Dedifferentiated amniotic fluid mesenchymal stem cell (primary cell): ENCODE measurements around the gene TBC1D14.

ENCODE experiments used
- DNase-seq: peaks from one replicate; pipeline ENCODE4 v3.0.0-alpha.2; 2016; ENCODE audit errors: extremely low spot score

The TBC1D14 gene

DNA sequence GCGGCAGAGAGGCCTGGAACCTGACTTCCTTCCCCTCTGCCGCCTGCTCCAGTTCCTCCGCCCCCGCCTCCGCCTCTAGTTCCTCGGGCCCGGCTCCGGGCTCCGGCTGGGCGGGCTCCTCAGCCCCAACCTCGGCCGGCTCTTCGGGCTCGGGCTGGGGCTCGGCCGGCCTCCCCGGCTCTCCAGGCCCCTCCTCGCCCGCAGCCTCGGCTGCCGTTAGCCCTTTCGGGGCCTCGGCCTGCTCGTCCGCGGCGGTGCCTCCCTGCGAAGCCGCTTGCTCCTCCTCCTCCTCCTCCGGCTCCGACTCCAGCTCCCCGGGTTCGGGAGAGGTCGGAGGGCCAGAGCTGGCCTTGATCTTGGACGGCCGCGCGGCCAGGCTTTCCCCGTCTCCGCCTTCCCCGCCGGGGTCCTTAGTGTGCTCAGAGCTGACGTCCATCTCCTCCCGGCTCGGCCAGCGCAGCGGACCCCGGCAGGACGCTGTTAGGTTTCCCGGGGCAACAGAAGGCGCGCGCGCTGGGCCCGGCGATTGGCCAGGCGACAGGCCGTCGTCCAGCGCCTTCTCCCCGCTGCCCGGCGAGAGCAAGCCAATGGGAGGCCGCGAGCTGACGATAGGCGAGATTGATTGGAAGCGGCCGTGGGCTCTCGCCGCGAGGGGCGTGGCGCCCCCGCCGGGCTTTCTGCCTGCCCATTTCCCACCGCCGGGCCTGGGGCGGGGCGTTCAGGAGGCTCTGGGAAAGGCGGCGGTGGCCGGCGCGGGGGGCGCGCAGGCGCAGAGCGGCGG, 133.1 kb downstream of the TBC1D14 start:
- DNase-seq = peak; percentile 97

GRCh38 chr4:7043284-7044136, 133.9 kb downstream of the TBC1D14 start, which contains the start of gene TADA2B:
Gene TADA2B, plus strand, starts transcription at chr4:7043372. Its CDS starts 208 bp downstream, at chr4:7043580.
- DNase-seq = peak; percentile 22

- no peak for DNase-seq
These were observed 134.7 kb downstream of the TBC1D14 start for GRCh38 chr4:7044137-7044930.

DNA sequence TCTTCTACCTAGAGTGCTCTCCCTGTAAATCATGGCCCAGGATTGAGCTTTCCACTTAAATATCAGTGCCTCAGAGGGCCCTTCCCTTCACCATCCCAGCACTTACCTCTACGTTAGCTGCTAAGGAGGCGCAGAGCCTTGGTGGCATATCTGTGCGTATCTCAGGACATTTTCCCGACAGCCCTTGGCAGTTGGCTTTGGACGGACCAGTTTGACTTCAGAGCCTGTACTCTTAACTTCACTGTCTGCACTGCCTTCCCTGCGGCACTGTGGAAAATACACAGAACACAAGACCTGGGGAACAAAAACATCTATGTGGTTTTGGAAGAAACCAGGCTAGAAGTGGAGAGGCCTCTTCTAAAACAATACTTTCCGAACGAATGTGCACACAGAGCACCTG, 135.9 kb downstream of the TBC1D14 start:
- no peak for DNase-seq

- no peak for DNase-seq
These were observed 136.6 kb downstream of the TBC1D14 start for GRCh38 chr4:7045961-7046921.

GRCh38 chr4:7046971-7047370, 137.3 kb downstream of the TBC1D14 start:
- DNase-seq = no peak

- no peak for DNase-seq
These were observed 139.0 kb downstream of the TBC1D14 start for GRCh38 chr4:7048642-7049041.

DNA sequence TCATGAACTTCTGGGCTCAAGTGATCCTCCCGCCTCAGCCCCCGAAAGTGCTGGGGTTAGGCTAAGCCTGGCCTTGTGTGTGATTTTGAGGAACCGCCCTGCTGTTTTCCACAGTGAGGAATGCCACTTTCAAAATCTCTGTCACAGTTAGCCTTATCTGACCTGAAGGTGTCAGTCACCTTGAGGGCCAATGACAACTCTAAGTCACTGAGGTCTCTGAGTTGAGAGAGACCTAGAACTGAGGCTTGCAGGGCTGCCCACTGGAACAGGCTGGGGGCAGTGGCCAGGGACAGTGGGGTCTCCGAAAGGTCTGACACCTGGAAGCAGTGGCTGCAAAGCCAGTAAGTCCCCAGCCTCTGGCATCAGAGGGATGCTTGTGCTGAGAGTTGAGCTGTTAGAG, 139.7 kb downstream of the TBC1D14 start:
- no peak for DNase-seq

DNA sequence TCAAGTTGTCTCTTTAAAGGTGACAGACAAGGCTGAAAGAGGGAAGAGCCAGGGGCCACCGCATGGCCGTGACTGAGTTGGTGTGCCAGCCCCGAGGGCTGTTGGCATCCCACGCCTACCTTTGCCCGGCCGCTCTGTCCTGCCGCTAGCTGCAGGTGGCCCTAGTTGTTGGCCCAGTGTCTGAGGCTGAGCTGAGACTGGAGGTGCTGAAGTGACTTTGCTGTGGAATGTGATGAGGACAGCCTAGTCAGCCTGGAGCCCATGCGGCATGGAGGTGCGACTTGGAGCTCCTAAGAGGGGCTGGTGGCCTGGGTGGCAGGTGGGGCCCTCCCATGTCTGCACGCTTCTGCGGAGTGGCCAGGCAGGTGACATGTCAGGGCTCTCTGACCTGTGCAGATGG, 140.1 kb downstream of the TBC1D14 start:
- no peak for DNase-seq

DNA sequence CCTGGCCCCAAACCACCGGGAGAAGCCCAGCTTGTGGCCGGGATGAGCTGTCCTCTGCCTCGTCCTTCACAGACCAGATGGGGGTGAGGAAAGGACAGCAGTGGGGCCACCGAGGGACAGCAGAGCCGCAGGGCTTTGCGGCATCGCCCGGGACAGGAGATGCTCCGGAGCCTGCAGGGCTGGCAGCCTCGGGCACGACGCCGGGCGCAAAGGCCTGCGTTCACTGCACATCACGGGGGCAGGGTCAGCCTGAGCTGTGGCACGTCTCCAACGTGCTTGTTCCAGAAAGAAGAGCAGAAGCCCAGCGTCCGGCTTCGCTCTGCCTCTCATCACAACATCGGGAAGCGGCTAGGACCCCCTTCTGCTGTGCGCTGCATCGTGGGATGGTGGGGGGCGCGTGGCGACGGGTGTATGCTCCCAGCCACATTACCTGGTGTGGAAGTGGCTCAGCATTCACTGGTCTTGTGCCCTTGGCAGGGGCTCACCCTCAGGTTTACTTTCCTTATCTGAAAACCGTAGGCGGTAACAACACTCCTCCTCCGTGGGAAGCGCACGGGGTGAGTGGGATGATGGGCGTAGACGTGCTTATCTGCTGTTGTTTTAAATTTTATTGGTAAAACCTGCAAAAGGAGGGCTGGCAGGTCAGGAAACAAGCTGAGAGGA, 141.0 kb downstream of the TBC1D14 start:
- no peak for DNase-seq

- no peak for DNase-seq
These were observed 141.5 kb downstream of the TBC1D14 start for GRCh38 chr4:7051144-7051495.

DNA sequence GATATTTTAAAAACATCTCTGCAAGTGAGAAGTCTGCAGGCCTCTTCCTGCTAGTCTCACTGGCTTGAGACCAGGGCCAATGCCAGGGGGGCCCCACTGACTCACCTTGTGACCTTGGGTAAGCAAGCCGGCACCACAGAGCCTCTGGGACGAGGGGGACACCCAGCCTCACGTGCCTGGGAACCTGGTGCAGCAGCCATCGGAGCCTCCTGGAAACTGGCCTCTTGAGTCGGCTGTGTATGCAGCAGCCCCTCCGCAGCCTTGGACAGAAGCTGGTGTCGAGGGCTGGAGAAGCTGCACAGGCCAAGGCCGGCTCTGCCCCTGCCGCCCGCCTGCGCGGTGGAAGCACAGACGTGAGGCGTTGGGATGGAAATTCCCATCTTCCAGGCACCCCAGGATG, 142.3 kb downstream of the TBC1D14 start:
- DNase-seq = no peak

DNA sequence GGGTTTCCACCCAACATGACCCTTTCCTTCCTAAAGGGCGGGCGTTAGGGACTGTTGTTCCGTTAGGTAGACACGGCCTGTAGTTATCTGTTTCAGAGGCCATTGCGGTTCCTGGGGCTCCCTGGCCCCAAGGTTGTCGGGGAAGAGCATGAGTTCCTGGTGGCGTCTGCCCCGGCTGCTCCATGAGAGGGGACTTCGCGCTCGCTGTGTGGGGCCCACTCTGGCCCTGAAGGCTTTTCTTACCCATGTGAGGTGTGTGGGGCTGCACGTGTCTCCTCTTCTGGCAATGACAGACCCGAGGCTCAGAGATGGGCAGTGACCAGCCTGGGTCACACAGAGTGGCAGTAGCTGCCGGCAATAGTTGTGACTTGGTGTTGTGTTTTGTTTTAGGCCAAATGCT, 142.7 kb downstream of the TBC1D14 start:
- DNase-seq = no peak

- no peak for DNase-seq
These were observed 143.5 kb downstream of the TBC1D14 start for GRCh38 chr4:7052923-7053715.

DNA sequence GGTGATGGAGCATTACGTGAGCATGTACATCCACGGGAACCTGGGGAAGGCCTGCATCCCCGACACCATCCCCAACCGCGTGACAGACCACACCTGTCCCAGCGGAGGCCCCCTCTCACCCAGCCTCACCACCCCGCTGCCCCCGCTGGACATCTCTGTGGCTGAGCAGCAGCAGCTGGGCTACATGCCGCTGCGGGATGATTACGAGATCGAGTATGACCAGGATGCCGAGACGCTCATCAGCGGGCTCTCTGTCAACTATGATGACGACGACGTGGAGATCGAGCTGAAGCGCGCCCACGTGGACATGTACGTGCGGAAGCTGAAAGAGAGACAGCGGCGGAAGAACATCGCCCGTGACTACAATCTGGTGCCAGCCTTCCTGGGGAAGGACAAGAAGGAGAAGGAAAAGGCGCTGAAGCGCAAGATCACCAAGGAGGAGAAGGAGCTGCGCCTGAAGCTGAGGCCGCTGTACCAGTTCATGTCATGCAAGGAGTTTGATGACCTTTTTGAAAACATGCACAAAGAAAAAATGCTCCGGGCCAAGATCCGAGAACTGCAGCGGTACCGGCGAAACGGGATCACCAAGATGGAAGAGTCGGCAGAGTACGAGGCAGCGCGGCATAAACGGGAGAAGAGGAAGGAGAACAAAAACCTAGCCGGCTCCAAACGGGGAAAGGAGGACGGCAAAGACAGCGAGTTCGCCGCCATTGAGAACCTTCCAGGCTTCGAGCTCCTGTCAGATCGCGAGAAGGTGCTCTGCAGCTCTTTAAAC, 144.7 kb downstream of the TBC1D14 start:
- no peak for DNase-seq

DNA sequence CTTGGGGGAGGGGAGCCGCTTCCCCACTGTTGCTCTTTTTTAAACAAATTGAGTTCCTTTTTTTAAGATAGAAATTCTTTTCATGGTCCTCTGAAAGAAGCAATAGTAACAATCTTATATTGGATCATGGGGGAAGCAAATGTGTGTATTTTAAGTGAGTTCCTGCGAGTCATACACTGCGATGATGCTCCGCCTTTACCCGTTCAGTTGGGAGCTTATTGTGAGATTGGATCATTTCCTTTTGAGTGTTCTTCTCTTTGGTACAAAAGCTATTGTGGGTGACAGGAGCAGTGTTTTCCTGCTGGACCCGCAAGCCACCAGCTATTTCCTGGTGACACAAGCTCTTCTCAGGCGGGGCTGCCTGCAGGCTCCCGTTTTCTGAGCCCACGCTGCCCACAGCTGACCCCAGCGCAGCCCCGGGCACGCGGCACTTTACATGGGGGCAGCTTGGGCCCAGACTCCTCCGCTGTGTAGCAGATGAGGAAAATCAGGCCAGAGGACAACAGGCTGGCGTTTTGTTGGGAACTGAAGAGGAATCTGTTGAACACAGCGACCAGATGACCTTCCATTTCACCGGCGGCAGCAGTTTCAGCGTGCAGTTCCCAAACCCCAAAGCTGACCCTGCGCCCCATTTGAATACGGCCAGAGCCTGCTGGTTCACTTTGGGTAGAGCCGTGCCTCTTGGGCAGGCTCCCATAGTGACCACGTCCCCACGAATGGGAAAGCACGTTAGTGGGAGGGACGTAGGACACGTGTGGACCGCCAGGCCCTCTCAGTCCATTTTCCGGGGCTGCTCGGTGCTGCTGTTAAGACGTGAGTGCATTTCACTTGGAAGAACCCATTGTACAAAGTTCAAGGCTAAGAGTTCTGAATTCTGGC, 145.7 kb downstream of the TBC1D14 start:
- DNase-seq = no peak

GRCh38 chr4:7055990-7056325, 146.3 kb downstream of the TBC1D14 start:
- no peak for DNase-seq

DNA sequence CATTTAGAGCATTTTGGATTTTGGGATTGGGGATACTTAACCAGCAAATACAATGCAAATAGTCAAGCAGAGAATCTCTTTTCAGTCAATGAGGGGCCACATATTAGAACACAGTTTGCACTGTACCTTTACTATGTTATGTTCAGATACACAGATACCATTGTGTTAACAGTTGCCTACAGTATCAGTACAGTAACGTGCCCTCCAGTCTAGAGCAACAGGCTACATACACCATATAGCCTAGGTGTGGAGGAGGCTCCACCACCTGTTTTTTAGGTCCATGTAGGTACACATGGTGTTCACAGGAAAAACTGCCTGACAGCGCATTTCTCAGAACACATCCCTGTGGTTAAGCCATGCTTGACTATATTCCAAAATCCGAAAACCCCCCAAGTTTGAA, 149.2 kb downstream of the TBC1D14 start:
- DNase-seq = no peak
